Activated T-cell treated with anti-CD3 and anti-CD28 coated beads, Interleukin-2, amount 50 U/mL, for 4 hours (primary cell): ENCODE data around the gene MANSC1. TPM values are rescaled to one million over a fixed set of nuclear protein-coding genes. Genes with fewer than 3 reads are reported as not detected.

Experiments
- ATAC-seq, 2 donors: fragments of 200-7000 bp; cut with Tn5 transposase; one replicate each; pipeline ENCODE4 v1.10.0; 2021
- DNase-seq: peaks from one replicate; pipeline ENCODE4 v3.0.0-alpha.2; 2020
- H3K27me3 Mint-ChIP-seq: one replicate; pipeline ENCODE4 v1.8.0; 2021; ENCODE audit warnings: low read depth, mixed read lengths
- H3K36me3 Mint-ChIP-seq: one replicate; pipeline ENCODE4 v1.8.0; 2022; ENCODE audit warnings: mixed read lengths; ENCODE audit not compliant: insufficient read depth
- H3K4me1 Mint-ChIP-seq: one replicate; pipeline ENCODE4 v1.8.0; 2021; ENCODE audit warnings: low read depth, mixed read lengths
- H3K4me3 Mint-ChIP-seq: one replicate; pipeline ENCODE4 v1.8.0; 2021; ENCODE audit warnings: mild to moderate bottlenecking, moderate library complexity, mixed read lengths
- H3K9me3 Mint-ChIP-seq: one replicate; pipeline ENCODE4 v1.8.0; 2021; ENCODE audit warnings: mixed read lengths
- total RNA-seq, 3 donors: library from RNA; stranded (reverse); gene quantifications; one replicate each; pipeline ENCODE4 v1.2.1, GENCODE V29; 2021

The MANSC1 gene
- total RNA-seq, 3 donors from 2014 or later = 0.79 to 2.5 (median 1.7) TPM

DNA sequence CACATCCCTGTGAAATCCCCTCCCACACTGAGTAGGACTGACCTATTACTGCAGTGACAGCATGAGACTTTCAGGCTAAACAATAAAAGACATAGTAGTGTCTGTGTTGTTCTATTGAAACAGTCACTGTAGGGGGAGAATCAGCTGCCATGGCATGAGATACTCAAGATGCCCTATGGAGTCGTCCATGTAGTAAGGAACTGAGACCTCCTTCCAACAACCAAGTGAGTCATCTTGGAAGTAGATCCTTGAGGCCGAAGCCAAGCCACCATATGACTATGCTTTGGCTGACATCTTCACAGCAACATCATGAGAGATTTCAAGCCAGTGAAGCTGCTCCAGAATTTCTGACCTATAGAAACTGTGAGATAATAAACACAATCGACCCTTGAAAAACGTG lies 71.1 kb downstream of the MANSC1 start:
- DNase-seq = no peak
- H3K27me3 Mint-ChIP-seq = peaks cover 15% of the 10 kb centered on the region
- ATAC-seq = no peak
- H3K9me3 Mint-ChIP-seq = peaks cover 10% of the 10 kb centered on the region
- no peak overlapping the region for H3K4me3 Mint-ChIP-seq
- no peaks in the 10 kb centered on the region for H3K36me3 Mint-ChIP-seq
- H3K4me1 Mint-ChIP-seq = no peaks in the 10 kb centered on the region

Other genes with a start within 250 kb of the MANSC1 start
- 1 to 10 TPM; 4.8 to 8.0 (median 7.9) TPM for gene LRP6, start 83.2 kb downstream of the MANSC1 start, total RNA-seq
- 10 to 100 TPM; 22.2 to 26.7 (median 23.6) TPM for gene BORCS5, start 6.8 kb upstream of the MANSC1 start, total RNA-seq
- 10 to 100 TPM; 24.0 to 40.8 (median 34.9) TPM for gene DUSP16, start 212.6 kb upstream of the MANSC1 start, total RNA-seq